SK-N-SH (cell line): Measurements from ENCODE around the gene TTC38. TPM values are rescaled to one million over a fixed set of nuclear protein-coding genes. Genes with fewer than 3 reads are reported as not detected.

Source experiments
- CTCF ChIA-PET: fragments of 300-600, 350-600 bp; formaldehyde crosslinking; extraction: SDS; loops from one replicate; lab custom pipeline; 2021; lab: Yijun Ruan, JAX
- POLR2A ChIA-PET: fragments of 350-600 bp; sonication (Branson Sonifier 250); formaldehyde crosslinking; extraction: SDS; loops from one replicate; lab custom pipeline; 2020; ENCODE audit warnings: antibody characterized with exemption, inconsistent platforms; lab: Yijun Ruan, JAX
- DNase-seq: peaks from one replicate; pipeline ENCODE4 v3.0.0; 2012
- H2AFZ ChIP-seq: fragments of 200-600 bp; sonication (generic); 2 replicates; pipeline ENCODE4 v1.8.1; 2016; ENCODE audit warnings: antibody characterized with exemption, mild to moderate bottlenecking, low read depth
- H3F3A ChIP-seq: fragments of 200-600 bp; sonication (generic); replicated peaks from 2 replicates; pipeline ENCODE3; 2016; ENCODE audit warnings: antibody characterized with exemption, mild to moderate bottlenecking; ENCODE audit not compliant: insufficient read depth
- H3K27ac ChIP-seq, 2 experiments: fragments of 200-500 bp in 1 of 2; fragments of 200-600 bp in 1 of 2; sonication (Bioruptor generic) in 1 of 2; sonication (generic), shearing (Covaris generic) in 1 of 2; 2 replicates each; pipeline versions ENCODE4 v1.5.1 to v1.6.1; 2014 to 2016; ENCODE audit warnings: low read depth in 2 of 2, inconsistent platforms in 1 of 2, low read length in 1 of 2, mild to moderate bottlenecking in 1 of 2, mixed read lengths in 1 of 2
- H3K27me3 ChIP-seq: fragments of 200-600 bp; sonication (generic), shearing (Covaris generic); 2 replicates; pipeline ENCODE4 v1.6.1; 2016; ENCODE audit warnings: mixed run types; ENCODE audit not compliant: insufficient read depth
- H3K36me3 ChIP-seq, 2 experiments: fragments of 200-500 bp in 1 of 2; fragments of 200-600 bp in 1 of 2; sonication (Bioruptor generic) in 1 of 2; sonication (generic) in 1 of 2; replicated peaks in 1 of 2; 2 replicates each; pipeline versions ENCODE3 to v1.5.1; 2014 to 2016; ENCODE audit warnings: low read length in 1 of 2, mild to moderate bottlenecking in 1 of 2; ENCODE audit not compliant: insufficient read depth in 2 of 2, control insufficient read depth in 1 of 2
- H3K4me1 ChIP-seq, 2 experiments: fragments of 200-500 bp in 1 of 2; fragments of 200-600 bp in 1 of 2; sonication (Bioruptor generic) in 1 of 2; sonication (generic), shearing (Covaris generic) in 1 of 2; 2 replicates each; pipeline versions ENCODE4 v1.5.1 to v1.6.1; 2014 to 2016; ENCODE audit warnings: low read depth in 1 of 2, low read length in 1 of 2, mixed run types in 1 of 2; ENCODE audit not compliant: insufficient read depth in 2 of 2, control insufficient read depth in 1 of 2
- H3K4me2 ChIP-seq: fragments of 200-600 bp; sonication (generic), shearing (Covaris generic); 2 replicates; pipeline ENCODE4 v1.6.1; 2017; ENCODE audit warnings: mixed run types
- H3K4me3 ChIP-seq, 2 experiments: fragments of 200-500 bp in 1 of 2; fragments of 200-600 bp in 1 of 2; sonication (Bioruptor generic) in 1 of 2; sonication (generic), shearing (Covaris generic) in 1 of 2; 2 replicates each; pipeline versions ENCODE4 v1.5.1 to v1.8.1; 2014 to 2016; ENCODE audit warnings: low read depth in 2 of 2, inconsistent platforms in 1 of 2, low read length in 1 of 2, mild to moderate bottlenecking in 1 of 2, mixed read lengths in 1 of 2, moderate library complexity in 1 of 2
- H3K79me2 ChIP-seq: fragments of 200-600 bp; sonication (generic); 2 replicates; pipeline ENCODE4 v1.8.1; 2017; ENCODE audit warnings: mild to moderate bottlenecking; ENCODE audit not compliant: insufficient read depth
- H3K9ac ChIP-seq: fragments of 200-600 bp; sonication (generic); 2 replicates; pipeline ENCODE4 v1.6.1; 2017; ENCODE audit warnings: mixed run types
- H3K9me2 ChIP-seq: fragments of 200-600 bp; sonication (generic); 2 replicates; pipeline ENCODE4 v1.6.1; 2017; ENCODE audit warnings: mixed run types
- H3K9me3 ChIP-seq: fragments of 200-600 bp; sonication (generic); 2 replicates; pipeline ENCODE4 v1.6.1; 2017; ENCODE audit warnings: mixed run types, mild to moderate bottlenecking, moderate library complexity
- H4K20me1 ChIP-seq: fragments of 200-600 bp; sonication (generic); 2 replicates; pipeline ENCODE4 v1.6.1; 2017; ENCODE audit warnings: mild to moderate bottlenecking, mixed run types; ENCODE audit not compliant: insufficient read depth
- CHD2 ChIP-seq: fragments of 150-350 bp; IDR thresholded peaks from 2 replicates; pipeline ENCODE4 v1.6.1; 2018; ENCODE audit warnings: low read length; ENCODE audit not compliant: partially characterized antibody
- CTCF ChIP-seq: fragments of 200-600 bp; sonication (generic); IDR thresholded peaks from 2 replicates; pipeline ENCODE4 v1.6.1; 2017; ENCODE audit warnings: antibody characterized with exemption, mild to moderate bottlenecking, moderate library complexity
- EP300 ChIP-seq, 2 experiments: IDR thresholded peaks; 2 replicates each; pipeline versions ENCODE4 v1.4.0 to v1.6.1; 2012; ENCODE audit warnings: borderline replicate concordance in 1 of 2, low read depth in 1 of 2, low read length in 1 of 2
- EZH2phosphoT487 ChIP-seq: fragments of 200-600 bp; sonication (generic); IDR thresholded peaks from 2 replicates; pipeline ENCODE4 v1.6.1; 2017; ENCODE audit warnings: low read depth, mixed run types, mild to moderate bottlenecking, antibody characterized with exemption, moderate library complexity, borderline replicate concordance
- FOSL2 ChIP-seq: IDR thresholded peaks from 2 replicates; pipeline ENCODE4 v1.4.0; 2012; ENCODE audit warnings: low read depth, mild to moderate bottlenecking, moderate library complexity, borderline replicate concordance
- FOXJ3 ChIP-seq: sonication (generic); formaldehyde crosslinking; IDR thresholded peaks from 2 replicates; pipeline ENCODE4 v1.5.1; 2020; ENCODE audit warnings: mild to moderate bottlenecking, missing genetic modification reagents
- GABPA ChIP-seq: IDR thresholded peaks from 2 replicates; pipeline ENCODE4 v1.4.0; 2012; ENCODE audit warnings: low read depth, mild to moderate bottlenecking
- IRF3 ChIP-seq: fragments of 150-350 bp; IDR thresholded peaks from 2 replicates; pipeline ENCODE4 v1.6.1; 2016; ENCODE audit warnings: mild to moderate bottlenecking, low read depth, low read length
- JUND ChIP-seq: IDR thresholded peaks from 2 replicates; pipeline ENCODE4 v1.4.0; 2012
- MAX ChIP-seq: IDR thresholded peaks from 2 replicates; pipeline ENCODE4 v1.4.0; 2012; ENCODE audit warnings: low read depth
- MXI1 ChIP-seq: IDR thresholded peaks from 2 replicates; pipeline ENCODE4 v1.6.1; 2012; ENCODE audit warnings: mild to moderate bottlenecking, low read depth, low read length, improper control_type of control experiment
- NRF1 ChIP-seq: IDR thresholded peaks from 2 replicates; pipeline ENCODE4 v1.6.1; 2012; ENCODE audit warnings: low read depth, mild to moderate bottlenecking, low read length
- PBX3 ChIP-seq: IDR thresholded peaks from 2 replicates; pipeline ENCODE4; 2012
- POLR2AphosphoS5 ChIP-seq: IDR thresholded peaks from 2 replicates; pipeline ENCODE4 v1.6.1; 2012; ENCODE audit warnings: low read depth, low read length
- RAD21 ChIP-seq: IDR thresholded peaks from 2 replicates; pipeline ENCODE4 v1.6.1; 2012; ENCODE audit warnings: mild to moderate bottlenecking, low read length
- RCOR1 ChIP-seq: fragments of 150-350 bp; IDR thresholded peaks from 2 replicates; pipeline ENCODE4 v1.6.1; 2017; ENCODE audit warnings: antibody characterized with exemption, low read length
- RFX5 ChIP-seq: IDR thresholded peaks from 2 replicates; pipeline ENCODE4 v1.6.1; 2012; ENCODE audit warnings: mild to moderate bottlenecking, improper control_type of control experiment, low read length
- RXRA ChIP-seq: IDR thresholded peaks from 2 replicates; pipeline ENCODE4 v1.4.0; 2012; ENCODE audit warnings: low read depth, mild to moderate bottlenecking, borderline replicate concordance
- SIN3A ChIP-seq: IDR thresholded peaks from 2 replicates; pipeline ENCODE4 v1.6.1; 2012; ENCODE audit warnings: low read depth, mild to moderate bottlenecking, low read length, moderate library complexity, borderline replicate concordance
- TAF1 ChIP-seq: IDR thresholded peaks from 2 replicates; pipeline ENCODE4 v1.6.1; 2012; ENCODE audit warnings: low read depth, mild to moderate bottlenecking, low read length, moderate library complexity, borderline replicate concordance
- TEAD4 ChIP-seq: IDR thresholded peaks from 2 replicates; pipeline ENCODE4 v1.4.0; 2012; ENCODE audit warnings: mild to moderate bottlenecking, borderline replicate concordance; ENCODE audit not compliant: insufficient read depth
- USF1 ChIP-seq: IDR thresholded peaks from 2 replicates; pipeline ENCODE4 v1.4.0; 2012; ENCODE audit warnings: low read depth, borderline replicate concordance
- USF2 ChIP-seq: fragments of 150-350 bp; IDR thresholded peaks from 2 replicates; pipeline ENCODE4 v1.6.1; 2017; ENCODE audit warnings: antibody characterized with exemption, low read length, low read depth, borderline replicate concordance
- WGBS: methylation state at CpG from one replicate; pipeline ENCODE4 v1.1.6; 2017; ENCODE audit warnings: low lambda C conversion rate; 5-methylcytosine and 5-hydroxymethylcytosine counted together
- polyA plus RNA-seq, 3 experiments: library from polyadenylated mRNA; depleted of rRNA; stranded (reverse); fragments of >200 nt; gene quantifications; 2 replicates each; pipeline ENCODE4 v1.2.3, GENCODE V29; 2012

TTC38 gene
- polyA plus RNA-seq, 1 of the 3 experiments (the other 2 are of a cell fraction) = 24.0 TPM

- peaks cover 0 to 88% of the 10 kb centered on the region in 2 experiments; a peak in 3 of 4 replicates for H3K4me1 ChIP-seq
- H3K4me2 ChIP-seq = no peak overlapping the region
- peak overlapping the region in 1 of 2 experiments; percentile 88; a peak in 2 of 4 replicates for H3K27ac ChIP-seq
- H3K36me3 ChIP-seq = peaks cover 0 to 18% of the 10 kb centered on the region in 2 experiments
- no peaks in the 10 kb centered on the region for H4K20me1 ChIP-seq
- no peak for DNase-seq
- no peaks in the 10 kb centered on the region for H3K9me2 ChIP-seq
- H2AFZ ChIP-seq = no peak overlapping the region
- H3K9ac ChIP-seq = no peak overlapping the region
- ChIA-PET POLR2A (interaction anchor here (1.5 to 2.1 kb wide), 2 partner anchors 23 to 93 kb away, joined by 4 to 6 read pairs; partner anchors contain the start of gene TTC38), CTCF (interaction anchor here (0.7 to 2.0 kb wide), 6 partner anchors 113 to 249 kb away, joined by 3 to 6 read pairs (median 4); no protein-coding TSS in a partner anchor)
- H3K79me2 ChIP-seq = peaks cover 30% of the 10 kb centered on the region
- H3F3A ChIP-seq = no peaks in the 10 kb centered on the region
- TF ChIP-seq IRF3 (no peak), SIN3A (no peak), JUND (no peak), TAF1 (no peak), USF2 (no peak), GABPA (no peak), RCOR1 (no peak), MAX (no peak), POLR2AphosphoS5 (no peak), FOSL2 (no peak), RFX5 (no peak)
- no peaks in the 10 kb centered on the region for H3K27me3 ChIP-seq
- H3K9me3 ChIP-seq = no peaks in the 10 kb centered on the region
- no peak overlapping the region for H3K4me3 ChIP-seq
- WGBS = 98% methylated on average over 4 of the region's 9 CpGs
Observed at GRCh38 chr22:46244771-46245170, 23.0 kb upstream of the TTC38 start.

GRCh38 chr22:46245511-46245910, 22.3 kb upstream of the TTC38 start:
- H3F3A ChIP-seq = no peaks in the 10 kb centered on the region
- CTCF ChIA-PET = interaction anchor here (0.8 to 2.0 kb wide), 5 partner anchors 55 to 250 kb away, joined by 3 to 6 read pairs (median 4); no protein-coding TSS in a partner anchor
- no peak overlapping the region for H3K4me3 ChIP-seq
- POLR2A ChIA-PET = interaction anchor here (0.8 to 2.1 kb wide), 3 partner anchors 12 to 93 kb away, joined by 3 to 6 read pairs (median 4); partner anchors contain the start of gene TTC38
- H3K4me2 ChIP-seq = no peak overlapping the region
- no peaks in the 10 kb centered on the region for H3K27me3 ChIP-seq
- H3K9me3 ChIP-seq = no peaks in the 10 kb centered on the region
- H3K79me2 ChIP-seq = peaks cover 30% of the 10 kb centered on the region
- H3K4me1 ChIP-seq = peaks cover 0 to 80% of the 10 kb centered on the region in 2 experiments; a peak in 3 of 4 replicates
- no peak overlapping the region for H3K9ac ChIP-seq
- H3K36me3 ChIP-seq = peaks cover 0 to 18% of the 10 kb centered on the region in 2 experiments
- no peaks in the 10 kb centered on the region for H3K9me2 ChIP-seq
- 94% methylated on average over 10 of the region's 16 CpGs for WGBS
- peak; percentile 46 for DNase-seq
- H4K20me1 ChIP-seq = no peaks in the 10 kb centered on the region
- peak overlapping the region in 1 of 2 experiments; percentile 88; a peak in 2 of 4 replicates for H3K27ac ChIP-seq
- H2AFZ ChIP-seq = no peak overlapping the region
- TF ChIP-seq FOXJ3 (CRISPR knock-in tag) (0 out of 2 replicates have a peak, but pooled peaks have one; percentile 21), NRF1 (no peak), EZH2phosphoT487 (no peak), TEAD4 (no peak), USF1 (no peak), RAD21 (no peak), PBX3 (no peak), CTCF (no peak), EP300 (IDR thresholded peaks at IDR 0.05; ENCODE audit: borderline replicate concordance in 1 of 2, low read depth in 1 of 2, low read length in 1 of 2) (no peak), RXRA (no peak), CHD2 (no peak), MXI1 (0 out of 2 replicates have a peak, but pooled peaks have one; percentile 28)
